HepG2 (cell line): ENCODE data around the gene DDX49.

Source experiments
- CTCF ChIP-seq: sonication (generic); formaldehyde crosslinking; IDR thresholded peaks from 2 replicates; pipeline ENCODE4 v1.5.0; 2020; ENCODE audit warnings: mild to moderate bottlenecking, missing genetic modification reagents, moderate library complexity
- FOXA1 ChIP-seq, 2 experiments: fragments of 450-650 bp in 1 of 2; sonication (generic) in 1 of 2; formaldehyde crosslinking in 1 of 2; IDR thresholded peaks; 2 replicates each; pipeline versions ENCODE4 v1.4.0 to v1.6.1; 2016 to 2020; ENCODE audit warnings: missing genetic modification reagents in 1 of 2
- MBNL3 ChIP-seq: fragments of 250-450 bp; sonication (Bioruptor Pico); conservative IDR thresholded peaks from 2 replicates; pipeline ENCODE4 v1.8.0; 2022; ENCODE audit warnings: mild to moderate bottlenecking, inconsistent platforms
- MTA3 ChIP-seq: sonication (generic); formaldehyde crosslinking; IDR thresholded peaks from 2 replicates; pipeline ENCODE4 v1.4.0; 2020; ENCODE audit warnings: missing genetic modification reagents
- NCOA2 ChIP-seq: sonication (generic); formaldehyde crosslinking; IDR thresholded peaks from 2 replicates; pipeline ENCODE4 v1.8.0; 2022; ENCODE audit warnings: inconsistent platforms
- ZNF570 ChIP-seq: sonication (generic); formaldehyde crosslinking; IDR thresholded peaks from 2 replicates; pipeline ENCODE4 v1.4.0; 2020; ENCODE audit warnings: mild to moderate bottlenecking, missing genetic modification reagents, borderline replicate concordance

- TF ChIP-seq NCOA2 (no peak), ZNF570 (CRISPR knock-in tag) (no peak), MBNL3 (CRISPR knock-in tag) (no peak), FOXA1 (IDR thresholded peaks at IDR 0.05) (no peak), FOXA1 (CRISPR knock-in tag; IDR thresholded peaks at IDR 0.05) (no peak), MTA3 (CRISPR knock-in tag) (no peak), CTCF (no peak)
These were observed 23.1 kb upstream of the DDX49 start for GRCh38 chr19:18896421-18896841.
